Activated naive CD4-positive, alpha-beta T cell treated with anti-CD3 and anti-CD28 coated beads, Interleukin-2, amount 50 U/mL, for 16 hours (primary cell): ENCODE measurements around the gene FOLR3.
A peak's percentile ranks its signal among the peaks of the same experiment; 100 is the strongest.
"Not testable (repeated sequence)": the region's sequence is repeated elsewhere in the genome, so short reads cannot be mapped to it uniquely, and the experiment has no call there.

Source experiments
- DNase-seq: peaks from one replicate; pipeline ENCODE4 v3.0.0-alpha.2; 2020

FOLR3 gene

GRCh38 chr11:72135473-72135872 is at the start of gene FOLR3:
Gene FOLR3 (plus strand): TSS chr11:72135725. CDS start chr11:72135953, 228 bp downstream.
- not testable (repeated sequence) for DNase-seq

GRCh38 chr11:72088076-72088808 is 47.3 kb upstream of the FOLR3 start:
- no peak for DNase-seq

- peak; percentile 74 for DNase-seq
Measured at GRCh38 chr11:72091292-72091691, 44.2 kb upstream of the FOLR3 start.

- DNase-seq = no peak
Measured at GRCh38 chr11:72098741-72099140, 36.8 kb upstream of the FOLR3 start.

GRCh38 chr11:72100009-72100408 is 35.5 kb upstream of the FOLR3 start:
- DNase-seq = no peak

- DNase-seq = no peak
Measured at GRCh38 chr11:72100462-72100861, 35.1 kb upstream of the FOLR3 start.

- DNase-seq = no peak
Measured at GRCh38 chr11:72102162-72102561, 33.4 kb upstream of the FOLR3 start.

GRCh38 chr11:72102631-72102945 is 32.9 kb upstream of the FOLR3 start:
- DNase-seq = no peak

GRCh38 chr11:72102946-72103753 is 32.4 kb upstream of the FOLR3 start, which contains the start of gene LAMTOR1:
Gene LAMTOR1 (minus strand): TSS chr11:72103297. CDS start chr11:72103224, 73 bp downstream.
- DNase-seq = peak; percentile 98

- DNase-seq = peak; percentile 16
Measured at GRCh38 chr11:72103754-72104167, 31.8 kb upstream of the FOLR3 start.

- DNase-seq = no peak
Measured at GRCh38 chr11:72105888-72106287, 29.6 kb upstream of the FOLR3 start, which contains the start of gene TOMT. Gene TOMT (plus strand): TSS chr11:72105924. CDS start chr11:72105952, 28 bp downstream.

- DNase-seq = no peak
Measured at GRCh38 chr11:72111300-72112142, 24.0 kb upstream of the FOLR3 start.

GRCh38 chr11:72112143-72112977 is 23.2 kb upstream of the FOLR3 start, which contains the start of gene ANAPC15:
Gene ANAPC15 (minus strand): TSS chr11:72112695. CDS start chr11:72111276, 1,419 bp downstream.
- DNase-seq = peak; percentile 99

GRCh38 chr11:72112978-72113808 is 22.3 kb upstream of the FOLR3 start:
- DNase-seq = no peak

- no peak for DNase-seq
Measured at GRCh38 chr11:72114570-72114969, 21.0 kb upstream of the FOLR3 start.

- no peak for DNase-seq
Measured at GRCh38 chr11:72116019-72116755, 19.3 kb upstream of the FOLR3 start.

GRCh38 chr11:72119198-72119597 is 16.3 kb upstream of the FOLR3 start:
- no peak for DNase-seq

- DNase-seq = no peak
Measured at GRCh38 chr11:72120930-72121329, 14.6 kb upstream of the FOLR3 start.

- DNase-seq = no peak
Measured at GRCh38 chr11:72122607-72123006, 12.9 kb upstream of the FOLR3 start.

GRCh38 chr11:72123117-72123653 is 12.3 kb upstream of the FOLR3 start:
- no peak for DNase-seq
